Measurements from ENCODE around the gene IMPDH2. TPM values are rescaled to one million over a fixed set of nuclear protein-coding genes. Genes with fewer than 3 reads are reported as not detected.
A peak's percentile ranks its signal among the peaks of the same experiment; 100 is the strongest.

The IMPDH2 gene
- total RNA-seq, 2 donors from 2014 or later: 32.1 to 68.7 TPM

GRCh38 chr3:49007068-49007770 is 22.0 kb downstream of the IMPDH2 start, which contains the start of gene WDR6:
Gene WDR6 (plus strand): TSS chr3:49007391. CDS start chr3:49007432, 41 bp downstream.
- Histone ChIP-seq H3K36me3 (peaks cover 7% of the 10 kb centered on the region), H3K9me3 (no peaks in the 10 kb centered on the region), H3K27me3 (no peaks in the 10 kb centered on the region), H3K4me3 (peak within 1 kb of the TSS; percentile 75 to 82), H3K4me1 (peaks cover 0 to 23% of the 10 kb centered on the region in 2 donors), H3K27ac (peak within 1 kb of the TSS; percentile 97 to 98)
- DNase-seq (ENCODE audit: low spot score): peak; percentile 98
- peak; percentile 34 to 68 for TF ChIP-seq CTCF (IDR thresholded peaks at IDR 0.05)

DNA sequence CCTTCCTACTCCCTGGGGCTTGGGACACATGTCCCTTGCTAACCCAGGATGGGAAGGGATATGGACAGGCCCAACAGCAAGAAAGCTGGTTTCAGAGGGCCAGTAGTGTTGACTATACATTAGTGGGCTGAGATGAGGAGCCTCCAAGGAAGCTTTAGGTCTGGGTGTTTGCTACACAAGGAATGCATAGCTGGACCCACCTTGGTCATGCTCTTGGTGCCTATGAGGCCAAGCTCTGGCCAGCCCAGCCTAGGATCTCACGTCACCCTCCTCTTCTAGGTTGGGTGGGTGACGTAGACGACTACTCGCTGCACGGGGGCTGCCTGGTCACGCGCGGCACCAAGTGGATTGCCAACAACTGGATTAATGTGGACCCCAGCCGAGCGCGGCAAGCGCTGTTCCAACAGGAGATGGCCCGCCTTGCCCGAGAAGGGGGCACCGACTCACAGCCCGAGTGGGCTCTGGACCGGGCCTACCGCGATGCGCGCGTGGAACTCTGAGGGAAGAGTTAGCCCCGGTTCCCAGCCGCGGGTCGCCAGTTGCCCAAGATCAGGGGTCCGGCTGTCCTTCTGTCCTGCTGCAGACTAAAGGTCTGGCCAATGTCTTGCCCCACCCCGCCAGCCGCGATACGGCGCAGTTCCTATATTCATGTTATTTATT is 22.7 kb downstream of the IMPDH2 start:
- DNase-seq (ENCODE audit: low spot score): no peak
- no peak for TF ChIP-seq CTCF (IDR thresholded peaks at IDR 0.05)
- Histone ChIP-seq H3K36me3 (peaks cover under 1% of the 10 kb centered on the region), H3K4me1 (peaks cover 0 to 20% of the 10 kb centered on the region in 2 donors), H3K4me3 (peak overlapping the region; percentile 75 to 82), H3K27me3 (no peaks in the 10 kb centered on the region), H3K27ac (peak overlapping the region; percentile 97 to 98), H3K9me3 (no peaks in the 10 kb centered on the region)

- Histone ChIP-seq H3K36me3 (no peaks in the 10 kb centered on the region), H3K4me1 (peaks cover 0 to 20% of the 10 kb centered on the region in 2 donors), H3K27ac (peak overlapping the region in 1 of 2 donors; percentile 98), H3K9me3 (no peaks in the 10 kb centered on the region), H3K27me3 (no peaks in the 10 kb centered on the region), H3K4me3 (peak overlapping the region in 1 of 2 donors; percentile 82)
- DNase-seq (ENCODE audit: low spot score): no peak
- TF ChIP-seq CTCF (IDR thresholded peaks at IDR 0.05): no peak
Observed at GRCh38 chr3:49005998-49006397, 23.2 kb downstream of the IMPDH2 start.

DNA sequence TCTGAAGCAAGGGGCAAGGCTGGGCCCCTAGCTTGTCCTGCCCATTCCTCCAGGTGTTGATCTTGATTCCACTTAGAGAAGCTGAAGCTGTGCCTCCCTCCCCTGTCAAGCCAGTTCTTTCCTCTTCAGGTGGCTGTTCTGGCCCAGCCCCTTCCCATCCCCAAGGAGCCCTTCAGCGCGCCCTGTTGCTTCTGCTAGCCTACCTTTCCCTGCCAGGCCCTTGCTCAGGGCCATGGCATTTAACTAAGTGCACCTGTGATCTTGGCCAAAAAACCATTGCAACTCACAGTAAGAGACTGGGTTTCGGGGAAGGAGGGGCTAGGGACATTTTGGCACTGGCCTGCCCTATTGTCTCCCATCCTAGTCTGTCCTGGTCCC is 23.9 kb downstream of the IMPDH2 start:
- H3K36me3 ChIP-seq: no peaks in the 10 kb centered on the region
- no peaks in the 10 kb centered on the region for H3K9me3 ChIP-seq
- H3K4me3 ChIP-seq: no peak overlapping the region
- no peak overlapping the region for H3K27ac ChIP-seq
- no peak for DNase-seq (ENCODE audit: low spot score)
- no peaks in the 10 kb centered on the region for H3K27me3 ChIP-seq
- peaks cover 0 to 20% of the 10 kb centered on the region in 2 donors for H3K4me1 ChIP-seq
- TF ChIP-seq CTCF (IDR thresholded peaks at IDR 0.05): no peak

DNA sequence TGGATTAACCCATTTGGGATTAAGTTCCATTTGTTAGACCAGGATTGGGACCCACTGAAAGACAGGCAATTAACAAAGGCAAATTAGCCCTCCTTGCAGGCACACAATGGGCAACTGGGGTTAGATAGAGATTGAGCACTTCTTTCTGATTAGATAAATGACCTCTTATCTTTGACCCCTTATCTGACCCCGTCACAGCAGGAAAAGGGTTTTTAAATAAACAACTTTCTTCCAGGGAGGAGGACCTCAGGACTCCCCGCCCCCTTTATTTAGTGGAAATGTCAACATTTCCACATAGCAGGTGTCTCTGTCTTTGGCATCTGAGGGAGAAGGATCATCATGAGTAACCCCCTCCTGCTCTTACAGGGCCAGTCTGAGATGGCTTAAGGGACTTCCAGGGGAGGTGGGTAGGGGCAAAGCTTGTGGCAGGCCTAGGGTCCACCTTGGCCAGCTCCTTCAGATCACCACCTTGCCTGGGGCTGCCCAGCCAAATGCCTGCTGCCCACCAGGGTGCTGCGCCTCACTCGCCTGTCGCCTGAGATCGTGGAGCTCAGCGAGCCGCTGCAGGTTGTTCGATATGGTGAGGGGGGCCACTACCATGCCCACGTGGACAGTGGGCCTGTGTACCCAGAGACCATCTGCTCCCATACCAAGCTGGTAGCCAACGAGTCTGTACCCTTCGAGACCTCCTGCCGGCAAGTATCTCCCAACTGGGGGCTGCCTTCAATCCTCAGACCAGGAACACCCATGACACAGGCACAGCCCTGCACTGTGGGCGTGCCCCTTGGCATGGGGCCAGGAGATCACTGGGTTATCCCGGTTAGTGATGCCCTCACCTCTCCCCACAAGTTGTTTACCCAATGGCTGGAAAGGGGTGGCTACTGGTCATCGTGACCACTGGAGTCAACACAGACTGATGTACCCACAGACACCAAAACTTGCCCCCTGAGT is 24.6 kb downstream of the IMPDH2 start:
- Histone ChIP-seq H3K9me3 (no peaks in the 10 kb centered on the region), H3K4me1 (peaks cover 0 to 20% of the 10 kb centered on the region in 2 donors), H3K27ac (no peak overlapping the region), H3K36me3 (no peaks in the 10 kb centered on the region), H3K27me3 (no peaks in the 10 kb centered on the region), H3K4me3 (no peak overlapping the region)
- TF ChIP-seq CTCF (IDR thresholded peaks at IDR 0.05): no peak
- DNase-seq (ENCODE audit: low spot score): no peak
